ENCODE data around the gene COL13A1.

The COL13A1 gene

GRCh38 chr10:69772933-69773704, 28.6 kb upstream of the COL13A1 start:
- DNase-seq (ENCODE audit: low read depth), result no peak

GRCh38 chr10:69774596-69774995, 27.1 kb upstream of the COL13A1 start:
- H3K4me3 ChIP-seq (ENCODE audit: low read length), result no peak overlapping the region
- no peak for DNase-seq (ENCODE audit: low read depth)
- TF ChIP-seq CTCF (conservative IDR thresholded peaks at IDR 0.05; ENCODE audit: low read length), result no peak

More at GRCh38 chr10:69772933-69773704, 28.6 kb upstream of the COL13A1 start:
- no peak for TF ChIP-seq CTCF (conservative IDR thresholded peaks at IDR 0.05; ENCODE audit: low read length)
- H3K4me3 ChIP-seq (ENCODE audit: low read length), result no peak overlapping the region

GRCh38 chr10:69780077-69780476, 21.6 kb upstream of the COL13A1 start:
- no peak overlapping the region for H3K4me3 ChIP-seq (ENCODE audit: low read length)

GRCh38 chr10:69781576-69781975, 20.1 kb upstream of the COL13A1 start:
- H3K4me3 ChIP-seq (ENCODE audit: low read length), result no peak overlapping the region
- no peak for TF ChIP-seq CTCF (conservative IDR thresholded peaks at IDR 0.05; ENCODE audit: low read length)
- no peak for DNase-seq (ENCODE audit: low read depth)

More at GRCh38 chr10:69780077-69780476, 21.6 kb upstream of the COL13A1 start:
- DNase-seq (ENCODE audit: low read depth), result no peak
- TF ChIP-seq CTCF (conservative IDR thresholded peaks at IDR 0.05; ENCODE audit: low read length), result no peak

- H3K4me3 ChIP-seq (ENCODE audit: low read length), result no peak overlapping the region
- DNase-seq (ENCODE audit: low read depth), result no peak
- no peak for TF ChIP-seq CTCF (conservative IDR thresholded peaks at IDR 0.05; ENCODE audit: low read length)
Observed at GRCh38 chr10:69783515-69783914, 18.2 kb upstream of the COL13A1 start.

- no peak overlapping the region for H3K4me3 ChIP-seq (ENCODE audit: low read length)
- DNase-seq (ENCODE audit: low read depth), result peak; percentile 62
- peak; percentile 73 for TF ChIP-seq CTCF (conservative IDR thresholded peaks at IDR 0.05; ENCODE audit: low read length)
Observed at GRCh38 chr10:69786791-69787190, 14.9 kb upstream of the COL13A1 start.

GRCh38 chr10:69787681-69788080, 14.0 kb upstream of the COL13A1 start:
- no peak for DNase-seq (ENCODE audit: low read depth)
- no peak overlapping the region for H3K4me3 ChIP-seq (ENCODE audit: low read length)
- no peak for TF ChIP-seq CTCF (conservative IDR thresholded peaks at IDR 0.05; ENCODE audit: low read length)
